Ovary (tissue), 3 donors: ENCODE data around the gene FAM163B.

Experiments
- POLR2A ChIP-seq: fragments of 450-650 bp; IDR thresholded peaks from one replicate; pipeline ENCODE4 v1.6.1; 2017; ENCODE audit warnings: antibody characterized with exemption, mild to moderate bottlenecking, moderate library complexity
- TF ChIP-seq, protein P1 (sequence below), 3 donors: fragments of 450-650 bp in 2 of 3; fragments of 200-600 bp in 1 of 3; IDR thresholded peaks; one replicate each; pipeline versions ENCODE4 v1.5.1 to v1.8.0; 2016 to 2022; ENCODE audit warnings: antibody characterized with exemption in 3 of 3, mild to moderate bottlenecking in 1 of 3
- donor health status: DM: no; HTN: no; CAD: no.

DNA sequence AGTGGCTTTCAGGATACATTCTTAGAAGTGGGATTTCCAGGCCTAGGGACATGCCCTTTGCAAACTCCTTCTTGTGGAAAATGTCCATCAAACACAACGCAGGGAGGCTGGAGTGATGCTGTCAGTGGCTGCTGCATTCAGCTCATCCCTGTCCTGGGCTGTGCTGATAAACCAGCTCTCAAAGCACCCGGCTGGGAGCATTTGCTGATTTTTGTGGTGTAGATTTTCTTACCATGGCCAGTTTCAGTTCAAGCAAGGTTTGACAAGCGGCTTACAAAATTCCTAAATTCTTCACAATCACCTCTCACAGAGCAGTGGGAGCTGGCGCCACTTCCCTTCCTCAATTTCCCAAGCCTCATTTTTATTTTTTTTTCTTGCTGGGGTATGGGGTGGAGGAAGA is 28.2 kb downstream of the FAM163B start:
- TF ChIP-seq, protein P1, sequence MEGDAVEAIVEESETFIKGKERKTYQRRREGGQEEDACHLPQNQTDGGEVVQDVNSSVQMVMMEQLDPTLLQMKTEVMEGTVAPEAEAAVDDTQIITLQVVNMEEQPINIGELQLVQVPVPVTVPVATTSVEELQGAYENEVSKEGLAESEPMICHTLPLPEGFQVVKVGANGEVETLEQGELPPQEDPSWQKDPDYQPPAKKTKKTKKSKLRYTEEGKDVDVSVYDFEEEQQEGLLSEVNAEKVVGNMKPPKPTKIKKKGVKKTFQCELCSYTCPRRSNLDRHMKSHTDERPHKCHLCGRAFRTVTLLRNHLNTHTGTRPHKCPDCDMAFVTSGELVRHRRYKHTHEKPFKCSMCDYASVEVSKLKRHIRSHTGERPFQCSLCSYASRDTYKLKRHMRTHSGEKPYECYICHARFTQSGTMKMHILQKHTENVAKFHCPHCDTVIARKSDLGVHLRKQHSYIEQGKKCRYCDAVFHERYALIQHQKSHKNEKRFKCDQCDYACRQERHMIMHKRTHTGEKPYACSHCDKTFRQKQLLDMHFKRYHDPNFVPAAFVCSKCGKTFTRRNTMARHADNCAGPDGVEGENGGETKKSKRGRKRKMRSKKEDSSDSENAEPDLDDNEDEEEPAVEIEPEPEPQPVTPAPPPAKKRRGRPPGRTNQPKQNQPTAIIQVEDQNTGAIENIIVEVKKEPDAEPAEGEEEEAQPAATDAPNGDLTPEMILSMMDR (IDR thresholded peaks at IDR 0.05): no peak
- no peak for TF ChIP-seq POLR2A
